ENCODE results near the gene KIRREL3.
A peak's percentile ranks its signal among the peaks of the same experiment; 100 is the strongest.

Gene KIRREL3

GRCh38 chr11:126830216-126830806 is 170.3 kb downstream of the KIRREL3 start:
- DNase-seq (ENCODE audit: low read depth) = peak; percentile 40

- DNase-seq (ENCODE audit: low read depth) = no peak
These were observed 170.9 kb downstream of the KIRREL3 start for GRCh38 chr11:126829716-126830115.

- DNase-seq (ENCODE audit: low read depth) = no peak
These were observed 176.4 kb downstream of the KIRREL3 start for GRCh38 chr11:126824035-126824607.

- no peak for DNase-seq (ENCODE audit: low read depth)
These were observed 177.3 kb downstream of the KIRREL3 start for GRCh38 chr11:126823274-126823673.

- DNase-seq (ENCODE audit: low read depth) = no peak
These were observed 178.7 kb downstream of the KIRREL3 start for GRCh38 chr11:126821827-126822226.

GRCh38 chr11:126819194-126819593 is 181.4 kb downstream of the KIRREL3 start:
- no peak for DNase-seq (ENCODE audit: low read depth)

- DNase-seq (ENCODE audit: low read depth) = no peak
These were observed 182.8 kb downstream of the KIRREL3 start for GRCh38 chr11:126817523-126818450.

GRCh38 chr11:126817096-126817495 is 183.5 kb downstream of the KIRREL3 start:
- no peak for DNase-seq (ENCODE audit: low read depth)

- DNase-seq (ENCODE audit: low read depth) = no peak
These were observed 183.9 kb downstream of the KIRREL3 start for GRCh38 chr11:126816645-126817044.

GRCh38 chr11:126815111-126815510 is 185.5 kb downstream of the KIRREL3 start:
- DNase-seq (ENCODE audit: low read depth) = no peak

- DNase-seq (ENCODE audit: low read depth) = no peak
These were observed 189.8 kb downstream of the KIRREL3 start for GRCh38 chr11:126810776-126811175.

GRCh38 chr11:126809514-126810289 is 190.9 kb downstream of the KIRREL3 start:
- DNase-seq (ENCODE audit: low read depth) = no peak

GRCh38 chr11:126808836-126809235 is 191.7 kb downstream of the KIRREL3 start:
- DNase-seq (ENCODE audit: low read depth) = no peak

GRCh38 chr11:126808296-126808695 is 192.3 kb downstream of the KIRREL3 start:
- DNase-seq (ENCODE audit: low read depth) = no peak

- DNase-seq (ENCODE audit: low read depth) = no peak
These were observed 194.7 kb downstream of the KIRREL3 start for GRCh38 chr11:126805870-126806269.

- DNase-seq (ENCODE audit: low read depth) = no peak
These were observed 196.2 kb downstream of the KIRREL3 start for GRCh38 chr11:126804363-126804762.

GRCh38 chr11:126800009-126800408 is 200.6 kb downstream of the KIRREL3 start:
- peak; percentile 78 for DNase-seq (ENCODE audit: low read depth)

- no peak for DNase-seq (ENCODE audit: low read depth)
These were observed 203.0 kb downstream of the KIRREL3 start for GRCh38 chr11:126797457-126798169.

- no peak for DNase-seq (ENCODE audit: low read depth)
These were observed 207.0 kb downstream of the KIRREL3 start for GRCh38 chr11:126793596-126793995.

GRCh38 chr11:126791991-126792390 is 208.6 kb downstream of the KIRREL3 start:
- no peak for DNase-seq (ENCODE audit: low read depth)

- no peak for DNase-seq (ENCODE audit: low read depth)
These were observed 209.1 kb downstream of the KIRREL3 start for GRCh38 chr11:126791446-126791845.
